ENCODE results near the gene PRRX1.

GRCh38 chr1:170776252-170776651 lies 112.3 kb downstream of the PRRX1 start:
- TF ChIP-seq, protein P1, sequence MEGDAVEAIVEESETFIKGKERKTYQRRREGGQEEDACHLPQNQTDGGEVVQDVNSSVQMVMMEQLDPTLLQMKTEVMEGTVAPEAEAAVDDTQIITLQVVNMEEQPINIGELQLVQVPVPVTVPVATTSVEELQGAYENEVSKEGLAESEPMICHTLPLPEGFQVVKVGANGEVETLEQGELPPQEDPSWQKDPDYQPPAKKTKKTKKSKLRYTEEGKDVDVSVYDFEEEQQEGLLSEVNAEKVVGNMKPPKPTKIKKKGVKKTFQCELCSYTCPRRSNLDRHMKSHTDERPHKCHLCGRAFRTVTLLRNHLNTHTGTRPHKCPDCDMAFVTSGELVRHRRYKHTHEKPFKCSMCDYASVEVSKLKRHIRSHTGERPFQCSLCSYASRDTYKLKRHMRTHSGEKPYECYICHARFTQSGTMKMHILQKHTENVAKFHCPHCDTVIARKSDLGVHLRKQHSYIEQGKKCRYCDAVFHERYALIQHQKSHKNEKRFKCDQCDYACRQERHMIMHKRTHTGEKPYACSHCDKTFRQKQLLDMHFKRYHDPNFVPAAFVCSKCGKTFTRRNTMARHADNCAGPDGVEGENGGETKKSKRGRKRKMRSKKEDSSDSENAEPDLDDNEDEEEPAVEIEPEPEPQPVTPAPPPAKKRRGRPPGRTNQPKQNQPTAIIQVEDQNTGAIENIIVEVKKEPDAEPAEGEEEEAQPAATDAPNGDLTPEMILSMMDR (IDR thresholded peaks at IDR 0.05; ENCODE audit: low read length), result no peak
- TF ChIP-seq EZH2phosphoT487 (IDR thresholded peaks at IDR 0.05; ENCODE audit: low read length), result no peak

Measured in MM.1S (cell line).